CD4-positive, alpha-beta T cell treated with Interleukin-6 at 100 ng/mL for 8 hours (primary cell): ENCODE data around the gene LRCOL1.
A peak's percentile ranks its signal among the peaks of the same experiment; 100 is the strongest.

ENCODE experiments used
- DNase-seq: peaks from one replicate; pipeline ENCODE4 v3.0.0-alpha.2; 2020; ENCODE audit warnings: mixed read lengths, low spot score

Gene LRCOL1

GRCh38 chr12:132619071-132619385 lies 8.6 kb upstream of the LRCOL1 start:
- no peak for DNase-seq

GRCh38 chr12:132618683-132619043 lies 8.3 kb upstream of the LRCOL1 start, which contains the start of gene P2RX2:
TSS of gene P2RX2 (plus strand) at chr12:132618776. CDS start at chr12:132618817, 41 bp downstream.
- no peak for DNase-seq

GRCh38 chr12:132617822-132618682 lies 7.7 kb upstream of the LRCOL1 start:
- DNase-seq, result no peak

GRCh38 chr12:132617135-132617701 lies 6.8 kb upstream of the LRCOL1 start:
- DNase-seq, result no peak

GRCh38 chr12:132615579-132616038 lies 5.2 kb upstream of the LRCOL1 start:
- DNase-seq, result no peak

GRCh38 chr12:132614861-132615578 lies 4.6 kb upstream of the LRCOL1 start:
- DNase-seq, result peak; percentile 81

GRCh38 chr12:132614029-132614428 lies 3.6 kb upstream of the LRCOL1 start:
- DNase-seq, result no peak

GRCh38 chr12:132611620-132612019 lies 1.2 kb upstream of the LRCOL1 start:
- DNase-seq, result no peak

GRCh38 chr12:132610866-132611602 lies 652 bp upstream of the LRCOL1 start:
- DNase-seq, result no peak

- no peak for DNase-seq
Observed at GRCh38 chr12:132608231-132609171, 1.9 kb downstream of the LRCOL1 start.

- DNase-seq, result no peak
Observed at GRCh38 chr12:132606927-132607326, 3.5 kb downstream of the LRCOL1 start.

GRCh38 chr12:132606466-132606865 lies 3.9 kb downstream of the LRCOL1 start:
- DNase-seq, result no peak

- DNase-seq, result no peak
Observed at GRCh38 chr12:132605892-132606291, 4.5 kb downstream of the LRCOL1 start.

GRCh38 chr12:132604668-132605441 lies 5.5 kb downstream of the LRCOL1 start:
- DNase-seq, result no peak

- DNase-seq, result no peak
Observed at GRCh38 chr12:132604151-132604618, 6.2 kb downstream of the LRCOL1 start.

GRCh38 chr12:132603240-132604150 lies 6.9 kb downstream of the LRCOL1 start:
- DNase-seq, result no peak

GRCh38 chr12:132602572-132603239 lies 7.7 kb downstream of the LRCOL1 start:
- no peak for DNase-seq

- DNase-seq, result no peak
Observed at GRCh38 chr12:132601171-132601883, 9.1 kb downstream of the LRCOL1 start.
